Liver (tissue), 3 donors: ENCODE results near the gene TTC28.

Source experiments
- EGR1 ChIP-seq, 2 donors: IDR thresholded peaks; 2 replicates each; pipeline ENCODE4 v1.6.1; 2016 to 2018; ENCODE audit warnings: antibody characterized with exemption in 2 of 2, low read depth in 2 of 2
- FOXA1 ChIP-seq: IDR thresholded peaks from 2 replicates; pipeline ENCODE4 v1.6.1; 2016; ENCODE audit warnings: antibody characterized with exemption
- GABPA ChIP-seq, 2 donors: IDR thresholded peaks in 1 of 2; conservative IDR thresholded peaks in 1 of 2; 2 replicates each; pipeline ENCODE4 v1.6.1; 2016; ENCODE audit warnings: antibody characterized with exemption in 2 of 2, mild to moderate bottlenecking in 1 of 2, moderate library complexity in 1 of 2
- RAD21 ChIP-seq, 2 donors: IDR thresholded peaks; 2 replicates each; pipeline ENCODE4 v1.6.1; 2016; ENCODE audit warnings: antibody characterized with exemption in 2 of 2, mild to moderate bottlenecking in 2 of 2
- SP1 ChIP-seq: IDR thresholded peaks from 2 replicates; pipeline ENCODE4 v1.6.1; 2018; ENCODE audit warnings: antibody characterized with exemption, mild to moderate bottlenecking
- YY1 ChIP-seq: IDR thresholded peaks from 2 replicates; pipeline ENCODE4 v1.6.1; 2016; ENCODE audit warnings: antibody characterized with exemption, mild to moderate bottlenecking
- TF ChIP-seq, protein P1 (sequence below): fragments of 150-350 bp; IDR thresholded peaks from 2 replicates; pipeline ENCODE4 v1.5.1; 2017; ENCODE audit warnings: improper control_type of control experiment, low read depth, low read length; ENCODE audit not compliant: missing input control
- TF ChIP-seq, protein P2 (sequence below): IDR thresholded peaks from 2 replicates; pipeline ENCODE4 v1.6.1; 2016; ENCODE audit warnings: antibody characterized with exemption
- TF ChIP-seq, protein P3 (sequence below): IDR thresholded peaks from 2 replicates; pipeline ENCODE4 v1.6.1; 2016; ENCODE audit warnings: antibody characterized with exemption
- donor health status: healthy.
- donor health status: healthy.

DNA sequence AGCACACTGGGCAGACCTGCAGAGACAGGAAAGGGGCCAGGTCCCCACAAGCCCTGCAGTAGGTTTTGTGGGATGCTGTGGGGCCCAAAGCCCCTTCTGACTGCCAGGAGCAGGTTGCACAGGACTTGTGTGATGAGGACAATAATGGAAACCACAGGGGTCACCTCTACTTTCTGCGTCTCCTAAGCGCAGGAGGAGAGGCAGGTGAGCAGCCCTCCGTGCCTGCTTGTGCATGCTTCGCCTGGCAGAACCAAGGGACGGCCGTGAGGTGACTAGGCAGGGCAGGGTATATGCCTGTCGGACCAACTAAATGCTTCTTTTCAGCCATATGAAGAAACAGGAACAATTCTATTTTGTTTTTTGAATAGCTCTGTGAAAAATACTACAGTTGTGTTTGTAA, 682.7 kb downstream of the TTC28 start:
- TF ChIP-seq, protein P1, sequence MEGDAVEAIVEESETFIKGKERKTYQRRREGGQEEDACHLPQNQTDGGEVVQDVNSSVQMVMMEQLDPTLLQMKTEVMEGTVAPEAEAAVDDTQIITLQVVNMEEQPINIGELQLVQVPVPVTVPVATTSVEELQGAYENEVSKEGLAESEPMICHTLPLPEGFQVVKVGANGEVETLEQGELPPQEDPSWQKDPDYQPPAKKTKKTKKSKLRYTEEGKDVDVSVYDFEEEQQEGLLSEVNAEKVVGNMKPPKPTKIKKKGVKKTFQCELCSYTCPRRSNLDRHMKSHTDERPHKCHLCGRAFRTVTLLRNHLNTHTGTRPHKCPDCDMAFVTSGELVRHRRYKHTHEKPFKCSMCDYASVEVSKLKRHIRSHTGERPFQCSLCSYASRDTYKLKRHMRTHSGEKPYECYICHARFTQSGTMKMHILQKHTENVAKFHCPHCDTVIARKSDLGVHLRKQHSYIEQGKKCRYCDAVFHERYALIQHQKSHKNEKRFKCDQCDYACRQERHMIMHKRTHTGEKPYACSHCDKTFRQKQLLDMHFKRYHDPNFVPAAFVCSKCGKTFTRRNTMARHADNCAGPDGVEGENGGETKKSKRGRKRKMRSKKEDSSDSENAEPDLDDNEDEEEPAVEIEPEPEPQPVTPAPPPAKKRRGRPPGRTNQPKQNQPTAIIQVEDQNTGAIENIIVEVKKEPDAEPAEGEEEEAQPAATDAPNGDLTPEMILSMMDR, result no peak
- TF ChIP-seq, protein P2, sequence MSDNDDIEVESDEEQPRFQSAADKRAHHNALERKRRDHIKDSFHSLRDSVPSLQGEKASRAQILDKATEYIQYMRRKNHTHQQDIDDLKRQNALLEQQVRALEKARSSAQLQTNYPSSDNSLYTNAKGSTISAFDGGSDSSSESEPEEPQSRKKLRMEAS, result no peak
- TF ChIP-seq, protein P3, sequence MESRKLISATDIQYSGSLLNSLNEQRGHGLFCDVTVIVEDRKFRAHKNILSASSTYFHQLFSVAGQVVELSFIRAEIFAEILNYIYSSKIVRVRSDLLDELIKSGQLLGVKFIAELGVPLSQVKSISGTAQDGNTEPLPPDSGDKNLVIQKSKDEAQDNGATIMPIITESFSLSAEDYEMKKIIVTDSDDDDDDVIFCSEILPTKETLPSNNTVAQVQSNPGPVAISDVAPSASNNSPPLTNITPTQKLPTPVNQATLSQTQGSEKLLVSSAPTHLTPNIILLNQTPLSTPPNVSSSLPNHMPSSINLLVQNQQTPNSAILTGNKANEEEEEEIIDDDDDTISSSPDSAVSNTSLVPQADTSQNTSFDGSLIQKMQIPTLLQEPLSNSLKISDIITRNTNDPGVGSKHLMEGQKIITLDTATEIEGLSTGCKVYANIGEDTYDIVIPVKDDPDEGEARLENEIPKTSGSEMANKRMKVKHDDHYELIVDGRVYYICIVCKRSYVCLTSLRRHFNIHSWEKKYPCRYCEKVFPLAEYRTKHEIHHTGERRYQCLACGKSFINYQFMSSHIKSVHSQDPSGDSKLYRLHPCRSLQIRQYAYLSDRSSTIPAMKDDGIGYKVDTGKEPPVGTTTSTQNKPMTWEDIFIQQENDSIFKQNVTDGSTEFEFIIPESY, result no peak
- TF ChIP-seq SP1 (no peak), RAD21 (IDR thresholded peaks at IDR 0.05) (no peak), GABPA (IDR thresholded peaks at IDR 0.05 in 1 of 2, conservative IDR thresholded peaks at IDR 0.05 in 1 of 2) (no peak), YY1 (no peak), EGR1 (IDR thresholded peaks at IDR 0.05; ENCODE audit: low read depth in 2 of 2) (no peak), FOXA1 (no peak)
